Stimulated activated CD4-positive, alpha-beta T cell treated with anti-CD3 and anti-CD28 coated beads, TNF-alpha, amount 100 ng/mL, for 4 hours (primary cell): ENCODE measurements around the gene ODAD2.

Experiments used
- DNase-seq, 3 experiments: peaks; one replicate each; pipeline ENCODE4 v3.0.0-alpha.2; 2020; ENCODE audit warnings: low read depth in 3 of 3

The ODAD2 gene

GRCh38 chr10:27857616-27858015 is 141.3 kb downstream of the ODAD2 start:
- DNase-seq = no peak

GRCh38 chr10:27844223-27844622 is 154.7 kb downstream of the ODAD2 start:
- no peak for DNase-seq

GRCh38 chr10:27838901-27839300 is 160.0 kb downstream of the ODAD2 start:
- DNase-seq = no peak

GRCh38 chr10:27838361-27838760 is 160.5 kb downstream of the ODAD2 start:
- no peak for DNase-seq

- DNase-seq = no peak
These were observed 164.4 kb downstream of the ODAD2 start for GRCh38 chr10:27834476-27834875.

GRCh38 chr10:27833792-27834191 is 165.1 kb downstream of the ODAD2 start:
- DNase-seq = no peak

- no peak for DNase-seq
These were observed 166.1 kb downstream of the ODAD2 start for GRCh38 chr10:27832826-27833225.

GRCh38 chr10:27826369-27826768 is 172.5 kb downstream of the ODAD2 start:
- DNase-seq = no peak

- no peak for DNase-seq
These were observed 176.6 kb downstream of the ODAD2 start for GRCh38 chr10:27822301-27822700.

- no peak for DNase-seq
These were observed 178.2 kb downstream of the ODAD2 start for GRCh38 chr10:27820637-27821036.

GRCh38 chr10:27819781-27820531 is 178.9 kb downstream of the ODAD2 start:
- DNase-seq = no peak

- DNase-seq = no peak
These were observed 182.6 kb downstream of the ODAD2 start for GRCh38 chr10:27816320-27816719.

GRCh38 chr10:27815846-27816245 is 183.0 kb downstream of the ODAD2 start:
- DNase-seq = no peak

GRCh38 chr10:27815261-27815660 is 183.6 kb downstream of the ODAD2 start:
- DNase-seq = no peak

GRCh38 chr10:27805180-27805579 is 193.7 kb downstream of the ODAD2 start:
- DNase-seq = no peak

GRCh38 chr10:27804136-27804535 is 194.7 kb downstream of the ODAD2 start:
- DNase-seq = no peak

- DNase-seq = no peak
These were observed 197.6 kb downstream of the ODAD2 start for GRCh38 chr10:27801171-27801785.

GRCh38 chr10:27799046-27799445 is 199.8 kb downstream of the ODAD2 start:
- no peak for DNase-seq

GRCh38 chr10:27794157-27794556 is 204.7 kb downstream of the ODAD2 start:
- no peak for DNase-seq

- DNase-seq = no peak
These were observed 206.7 kb downstream of the ODAD2 start for GRCh38 chr10:27792216-27792615.

GRCh38 chr10:27784272-27784671 is 214.6 kb downstream of the ODAD2 start:
- no peak for DNase-seq

- no peak for DNase-seq
These were observed 215.2 kb downstream of the ODAD2 start for GRCh38 chr10:27783660-27784059.

- no peak for DNase-seq
These were observed 219.3 kb downstream of the ODAD2 start for GRCh38 chr10:27779462-27780015.
